ENCODE data around the gene PTGDR. TPM values are rescaled to one million over a fixed set of nuclear protein-coding genes. Genes with fewer than 3 reads are reported as not detected.
A peak's percentile ranks its signal among the peaks of the same experiment; 100 is the strongest.

PTGDR gene
- polyA plus RNA-seq, 4 donors, result 0.25 to 6.6 TPM; not detected in 2

- H3K36me3 ChIP-seq (ENCODE audit: control insufficient read depth in 3 of 3, insufficient read depth in 2 of 3, low read depth in 1 of 3, low read length in 3 of 3), result no peaks in the 10 kb centered on the region
- H3K4me3 ChIP-seq (ENCODE audit: low read depth in 1 of 3, low read length in 3 of 3), result no peak overlapping the region
- DNase-seq (peak; percentile 20 to 32), FAIRE-seq (no peak)
- WGBS, 3 donors, result 18 to 58% (median 31%) methylated on average over 4 of the region's 4 CpGs
- no peaks in the 10 kb centered on the region for H3K9me3 ChIP-seq (ENCODE audit: control insufficient read depth in 2 of 2, insufficient read depth in 1 of 2, low read depth in 1 of 2, low read length in 1 of 2)
- H3K4me1 ChIP-seq (ENCODE audit: control insufficient read depth in 3 of 3, insufficient read depth in 2 of 3, low read depth in 1 of 3, low read length in 2 of 3), result peaks cover 0 to 4% (median 0%) of the 10 kb centered on the region in 3 donors
- no peaks in the 10 kb centered on the region for H3K27me3 ChIP-seq (ENCODE audit: control insufficient read depth in 3 of 3, insufficient read depth in 3 of 3, low read length in 3 of 3)
- no peak overlapping the region for H3K27ac ChIP-seq (ENCODE audit: low read depth in 1 of 3, low read length in 2 of 3)
These were observed 39.9 kb downstream of the PTGDR start for GRCh38 chr14:52307376-52307775.

- WGBS, 3 donors, result 79 to 89% (median 82%) methylated on average over 2 of the region's 2 CpGs
- Histone ChIP-seq H3K36me3 (ENCODE audit: control insufficient read depth in 3 of 3, insufficient read depth in 2 of 3, low read depth in 1 of 3, low read length in 3 of 3) (no peaks in the 10 kb centered on the region), H3K27me3 (ENCODE audit: control insufficient read depth in 3 of 3, insufficient read depth in 3 of 3, low read length in 3 of 3) (peaks cover 0 to 2% (median 0%) of the 10 kb centered on the region in 3 donors), H3K4me3 (ENCODE audit: low read depth in 1 of 3, low read length in 3 of 3) (no peak overlapping the region), H3K4me1 (ENCODE audit: control insufficient read depth in 3 of 3, insufficient read depth in 2 of 3, low read depth in 1 of 3, low read length in 2 of 3) (peaks cover 0 to 4% (median 0%) of the 10 kb centered on the region in 3 donors), H3K9me3 (ENCODE audit: control insufficient read depth in 2 of 2, insufficient read depth in 1 of 2, low read depth in 1 of 2, low read length in 1 of 2) (no peaks in the 10 kb centered on the region), H3K27ac (ENCODE audit: low read depth in 1 of 3, low read length in 2 of 3) (no peak overlapping the region)
- FAIRE-seq (no peak), DNase-seq (no peak)
These were observed 40.4 kb downstream of the PTGDR start for GRCh38 chr14:52307905-52308304.

- FAIRE-seq, result no peak
- WGBS, 3 donors, result 69 to 78% (median 72%) methylated on average over 3 of the region's 3 CpGs
- H3K4me3 ChIP-seq (ENCODE audit: low read depth in 1 of 3, low read length in 3 of 3), result no peak overlapping the region
- DNase-seq, result no peak
- no peaks in the 10 kb centered on the region for H3K9me3 ChIP-seq (ENCODE audit: control insufficient read depth in 2 of 2, insufficient read depth in 1 of 2, low read depth in 1 of 2, low read length in 1 of 2)
- H3K27me3 ChIP-seq (ENCODE audit: control insufficient read depth in 3 of 3, insufficient read depth in 3 of 3, low read length in 3 of 3), result peaks cover 0 to 26% (median 0%) of the 10 kb centered on the region in 3 donors
- H3K27ac ChIP-seq (ENCODE audit: low read depth in 1 of 3, low read length in 2 of 3), result no peak overlapping the region
- H3K4me1 ChIP-seq (ENCODE audit: control insufficient read depth in 3 of 3, insufficient read depth in 2 of 3, low read depth in 1 of 3, low read length in 2 of 3), result peaks cover 0 to 6% (median 4%) of the 10 kb centered on the region in 3 donors
- no peaks in the 10 kb centered on the region for H3K36me3 ChIP-seq (ENCODE audit: control insufficient read depth in 3 of 3, insufficient read depth in 2 of 3, low read depth in 1 of 3, low read length in 3 of 3)
These were observed 43.0 kb downstream of the PTGDR start for GRCh38 chr14:52310541-52310940.

- no peaks in the 10 kb centered on the region for H3K36me3 ChIP-seq (ENCODE audit: control insufficient read depth in 3 of 3, insufficient read depth in 2 of 3, low read depth in 1 of 3, low read length in 3 of 3)
- no peaks in the 10 kb centered on the region for H3K9me3 ChIP-seq (ENCODE audit: control insufficient read depth in 2 of 2, insufficient read depth in 1 of 2, low read depth in 1 of 2, low read length in 1 of 2)
- FAIRE-seq, result no peak
- 59 to 73% (median 66%) methylated on average over 5 of the region's 5 CpGs for WGBS, 3 donors
- H3K27ac ChIP-seq (ENCODE audit: low read depth in 1 of 3, low read length in 2 of 3), result peak overlapping the region in 2 of 3 donors; percentile 37 to 89
- H3K27me3 ChIP-seq (ENCODE audit: control insufficient read depth in 3 of 3, insufficient read depth in 3 of 3, low read length in 3 of 3), result peaks cover 0 to 37% (median 0%) of the 10 kb centered on the region in 3 donors
- peak overlapping the region in 2 of 3 donors; percentile 2 to 68 for H3K4me3 ChIP-seq (ENCODE audit: low read depth in 1 of 3, low read length in 3 of 3)
- DNase-seq, result no peak
- H3K4me1 ChIP-seq (ENCODE audit: control insufficient read depth in 3 of 3, insufficient read depth in 2 of 3, low read depth in 1 of 3, low read length in 2 of 3), result peaks cover 0 to 6% (median 0%) of the 10 kb centered on the region in 3 donors
These were observed 45.4 kb downstream of the PTGDR start for GRCh38 chr14:52312931-52313355.

GRCh38 chr14:52313462-52313861, 46.0 kb downstream of the PTGDR start:
- Histone ChIP-seq H3K9me3 (ENCODE audit: control insufficient read depth in 2 of 2, insufficient read depth in 1 of 2, low read depth in 1 of 2, low read length in 1 of 2) (no peaks in the 10 kb centered on the region), H3K27ac (ENCODE audit: low read depth in 1 of 3, low read length in 2 of 3) (peak overlapping the region; percentile 43 to 89 (median 63)), H3K27me3 (ENCODE audit: control insufficient read depth in 3 of 3, insufficient read depth in 3 of 3, low read length in 3 of 3) (peaks cover 0 to 37% (median 0%) of the 10 kb centered on the region in 3 donors), H3K36me3 (ENCODE audit: control insufficient read depth in 3 of 3, insufficient read depth in 2 of 3, low read depth in 1 of 3, low read length in 3 of 3) (no peaks in the 10 kb centered on the region), H3K4me1 (ENCODE audit: control insufficient read depth in 3 of 3, insufficient read depth in 2 of 3, low read depth in 1 of 3, low read length in 2 of 3) (peaks cover 0 to 6% (median 0%) of the 10 kb centered on the region in 3 donors), H3K4me3 (ENCODE audit: low read depth in 1 of 3, low read length in 3 of 3) (peak overlapping the region; percentile 37 to 68 (median 47))
- DNase-seq, result peak in 1 of 2 donors; percentile 11
- WGBS, 3 donors, result 29 to 45% (median 44%) methylated on average over 10 of the region's 10 CpGs
- no peak for FAIRE-seq

- Histone ChIP-seq H3K27me3 (ENCODE audit: control insufficient read depth in 3 of 3, insufficient read depth in 3 of 3, low read length in 3 of 3) (peaks cover 0 to 37% (median 0%) of the 10 kb centered on the region in 3 donors), H3K36me3 (ENCODE audit: control insufficient read depth in 3 of 3, insufficient read depth in 2 of 3, low read depth in 1 of 3, low read length in 3 of 3) (no peaks in the 10 kb centered on the region), H3K9me3 (ENCODE audit: control insufficient read depth in 2 of 2, insufficient read depth in 1 of 2, low read depth in 1 of 2, low read length in 1 of 2) (no peaks in the 10 kb centered on the region), H3K4me3 (ENCODE audit: low read depth in 1 of 3, low read length in 3 of 3) (peak within 1 kb of the TSS; percentile 37 to 68 (median 47)), H3K27ac (ENCODE audit: low read depth in 1 of 3, low read length in 2 of 3) (peak within 1 kb of the TSS; percentile 43 to 89 (median 63)), H3K4me1 (ENCODE audit: control insufficient read depth in 3 of 3, insufficient read depth in 2 of 3, low read depth in 1 of 3, low read length in 2 of 3) (peaks cover 0 to 6% (median 0%) of the 10 kb centered on the region in 3 donors)
- no peak for FAIRE-seq
- WGBS, 3 donors, result 0 to 1% (median 0%) methylated on average over 63 to 73 of the region's 73 CpGs
- peak; percentile 71 to 82 for DNase-seq
These were observed 46.6 kb downstream of the PTGDR start, which contains the start of gene PTGER2 for GRCh38 chr14:52313903-52314594. Gene PTGER2 (plus strand): TSS chr14:52314312. CDS start chr14:52314549, 237 bp downstream.

GRCh38 chr14:52314595-52315354, 47.3 kb downstream of the PTGDR start:
- H3K27me3 ChIP-seq (ENCODE audit: control insufficient read depth in 3 of 3, insufficient read depth in 3 of 3, low read length in 3 of 3), result peaks cover 0 to 37% (median 0%) of the 10 kb centered on the region in 3 donors
- no peaks in the 10 kb centered on the region for H3K36me3 ChIP-seq (ENCODE audit: control insufficient read depth in 3 of 3, insufficient read depth in 2 of 3, low read depth in 1 of 3, low read length in 3 of 3)
- no peaks in the 10 kb centered on the region for H3K9me3 ChIP-seq (ENCODE audit: control insufficient read depth in 2 of 2, insufficient read depth in 1 of 2, low read depth in 1 of 2, low read length in 1 of 2)
- DNase-seq (peak in 1 of 2 donors; percentile 53), FAIRE-seq (no peak)
- 1 to 3% (median 2%) methylated on average over 61 to 63 of the region's 63 CpGs for WGBS, 3 donors
- peak overlapping the region; percentile 37 to 68 (median 47) for H3K4me3 ChIP-seq (ENCODE audit: low read depth in 1 of 3, low read length in 3 of 3)
- peaks cover 0 to 6% (median 0%) of the 10 kb centered on the region in 3 donors for H3K4me1 ChIP-seq (ENCODE audit: control insufficient read depth in 3 of 3, insufficient read depth in 2 of 3, low read depth in 1 of 3, low read length in 2 of 3)
- H3K27ac ChIP-seq (ENCODE audit: low read depth in 1 of 3, low read length in 2 of 3), result peak overlapping the region; percentile 25 to 89 (median 56)

- H3K27me3 ChIP-seq (ENCODE audit: control insufficient read depth in 3 of 3, insufficient read depth in 3 of 3, low read length in 3 of 3), result peaks cover 0 to 37% (median 0%) of the 10 kb centered on the region in 3 donors
- no peaks in the 10 kb centered on the region for H3K9me3 ChIP-seq (ENCODE audit: control insufficient read depth in 2 of 2, insufficient read depth in 1 of 2, low read depth in 1 of 2, low read length in 1 of 2)
- no peak for FAIRE-seq
- WGBS, 3 donors, result 14 to 19% (median 17%) methylated on average over 10 to 11 of the region's 11 CpGs
- peak overlapping the region in 2 of 3 donors; percentile 25 to 89 for H3K27ac ChIP-seq (ENCODE audit: low read depth in 1 of 3, low read length in 2 of 3)
- peaks cover 0 to 6% (median 0%) of the 10 kb centered on the region in 3 donors for H3K4me1 ChIP-seq (ENCODE audit: control insufficient read depth in 3 of 3, insufficient read depth in 2 of 3, low read depth in 1 of 3, low read length in 2 of 3)
- DNase-seq, result peak in 1 of 2 donors; percentile 17
- H3K4me3 ChIP-seq (ENCODE audit: low read depth in 1 of 3, low read length in 3 of 3), result peak overlapping the region; percentile 37 to 68 (median 47)
- no peaks in the 10 kb centered on the region for H3K36me3 ChIP-seq (ENCODE audit: control insufficient read depth in 3 of 3, insufficient read depth in 2 of 3, low read depth in 1 of 3, low read length in 3 of 3)
These were observed 47.8 kb downstream of the PTGDR start for GRCh38 chr14:52315355-52315718.

Data from small intestine (tissue), 7 donors.